ENCODE data around the gene TRAPPC3.

The TRAPPC3 gene

GRCh38 chr1:36126797-36127500 is 22.3 kb downstream of the TRAPPC3 start:
- DNase-seq (ENCODE audit: low read depth in 4 of 4, low spot score in 1 of 4), result no peak

- DNase-seq (ENCODE audit: low read depth in 4 of 4, low spot score in 1 of 4), result no peak
Observed at GRCh38 chr1:36126005-36126716, 23.1 kb downstream of the TRAPPC3 start.

GRCh38 chr1:36125129-36125991 is 23.9 kb downstream of the TRAPPC3 start, which contains the start of gene COL8A2:
COL8A2 (minus strand) TSS chr1:36125222; CDS start chr1:36100242, 24,980 bp downstream.
- DNase-seq (ENCODE audit: low read depth in 4 of 4, low spot score in 1 of 4), result no peak

- no peak for DNase-seq (ENCODE audit: low read depth in 4 of 4, low spot score in 1 of 4)
Observed at GRCh38 chr1:36124404-36125128, 24.7 kb downstream of the TRAPPC3 start.

- no peak for DNase-seq (ENCODE audit: low read depth in 4 of 4, low spot score in 1 of 4)
Observed at GRCh38 chr1:36123356-36123755, 25.9 kb downstream of the TRAPPC3 start.

- DNase-seq (ENCODE audit: low read depth in 4 of 4, low spot score in 1 of 4), result no peak
Observed at GRCh38 chr1:36122062-36123030, 26.9 kb downstream of the TRAPPC3 start.

- no peak for DNase-seq (ENCODE audit: low read depth in 4 of 4, low spot score in 1 of 4)
Observed at GRCh38 chr1:36119456-36119855, 29.8 kb downstream of the TRAPPC3 start.

- no peak for DNase-seq (ENCODE audit: low read depth in 4 of 4, low spot score in 1 of 4)
Observed at GRCh38 chr1:36118447-36119204, 30.7 kb downstream of the TRAPPC3 start.

GRCh38 chr1:36116901-36117300 is 32.4 kb downstream of the TRAPPC3 start:
- no peak for DNase-seq (ENCODE audit: low read depth in 4 of 4, low spot score in 1 of 4)

- DNase-seq (ENCODE audit: low read depth in 4 of 4, low spot score in 1 of 4), result no peak
Observed at GRCh38 chr1:36115931-36116330, 33.4 kb downstream of the TRAPPC3 start.

GRCh38 chr1:36115200-36115669 is 34.1 kb downstream of the TRAPPC3 start:
- no peak for DNase-seq (ENCODE audit: low read depth in 4 of 4, low spot score in 1 of 4)

GRCh38 chr1:36114371-36114770 is 34.9 kb downstream of the TRAPPC3 start:
- no peak for DNase-seq (ENCODE audit: low read depth in 4 of 4, low spot score in 1 of 4)

GRCh38 chr1:36112823-36113222 is 36.5 kb downstream of the TRAPPC3 start:
- no peak for DNase-seq (ENCODE audit: low read depth in 4 of 4, low spot score in 1 of 4)

- no peak for DNase-seq (ENCODE audit: low read depth in 4 of 4, low spot score in 1 of 4)
Observed at GRCh38 chr1:36111151-36111550, 38.1 kb downstream of the TRAPPC3 start.

- no peak for DNase-seq (ENCODE audit: low read depth in 4 of 4, low spot score in 1 of 4)
Observed at GRCh38 chr1:36109041-36109679, 40.1 kb downstream of the TRAPPC3 start.

- no peak for DNase-seq (ENCODE audit: low read depth in 4 of 4, low spot score in 1 of 4)
Observed at GRCh38 chr1:36108314-36108713, 41.0 kb downstream of the TRAPPC3 start.

GRCh38 chr1:36107394-36107793 is 41.9 kb downstream of the TRAPPC3 start:
- no peak for DNase-seq (ENCODE audit: low read depth in 4 of 4, low spot score in 1 of 4)

- DNase-seq (ENCODE audit: low read depth in 4 of 4, low spot score in 1 of 4), result no peak
Observed at GRCh38 chr1:36106269-36106668, 43.0 kb downstream of the TRAPPC3 start.

All from stimulated activated CD4-positive, alpha-beta T cell treated with anti-CD3 and anti-CD28 coated beads, Interleukin-1b, Interleukin-23, amount 100 ng/mL, for 24 hours (primary cell).